B cell (primary cell): ENCODE results near the gene CTCFL. TPM values are rescaled to one million over a fixed set of nuclear protein-coding genes. Genes with fewer than 3 reads are reported as not detected.

Experiments used
- ATAC-seq: fragments of 200-7000 bp; cut with Tn5 transposase; one replicate; pipeline ENCODE4 v1.10.0; 2021; ENCODE audit warnings: low read depth, mild to moderate bottlenecking, moderate number of reproducible peaks, moderate library complexity
- CTCF ChIA-PET: fragments of 350-600 bp; sonication (Branson Sonifier 250); formaldehyde crosslinking; loops from one replicate; lab custom pipeline; 2021; ENCODE audit warnings: antibody characterized with exemption, inconsistent platforms; lab: Charles Lee
- POLR2A ChIA-PET: fragments of 350-600 bp; sonication (Branson Sonifier 250); formaldehyde crosslinking; loops from one replicate; lab custom pipeline; 2021; ENCODE audit warnings: antibody characterized with exemption; lab: Charles Lee
- DNase-seq: peaks from one replicate; pipeline ENCODE4 v3.0.0; 2013
- H2AFZ ChIP-seq: 2 replicates; pipeline ENCODE4 v1.6.1; 2012; ENCODE audit warnings: mild to moderate bottlenecking, low read depth, low read length; ENCODE audit not compliant: insufficient read depth, poor library complexity, severe bottlenecking
- H3K27ac ChIP-seq, 2 donors: 1 replicate in 1 of 2; 2 replicates in 1 of 2; pipeline ENCODE4 v1.5.1; 2012 to 2013; ENCODE audit warnings: low read length in 2 of 2, mild to moderate bottlenecking in 2 of 2, moderate library complexity in 1 of 2
- H3K27me3 ChIP-seq, 4 experiments: fragments of 200-600 bp in 1 of 4; sonication (generic) in 1 of 4; replicated peaks in 1 of 4; 1 replicate in 2 of 4; 2 replicates in 2 of 4; pipeline versions ENCODE4 v1.6.1 to v1.7.0; 2013 to 2016; ENCODE audit warnings: low read length in 3 of 4, mild to moderate bottlenecking in 2 of 4, mixed read lengths in 1 of 4, moderate library complexity in 1 of 4; ENCODE audit not compliant: insufficient read depth in 4 of 4, control insufficient read depth in 3 of 4; ENCODE audit errors: control extremely low read depth in 1 of 4
- H3K36me3 ChIP-seq, 2 experiments: replicated peaks in 1 of 2; 1 replicate in 1 of 2; 2 replicates in 1 of 2; pipeline versions ENCODE4 v1.6.1 to v1.7.1; 2013; ENCODE audit warnings: low read length in 1 of 2; ENCODE audit not compliant: insufficient read depth in 2 of 2, control insufficient read depth in 1 of 2; ENCODE audit errors: control extremely low read depth in 1 of 2, extremely low read depth in 1 of 2
- H3K4me1 ChIP-seq, 2 donors: fragments of 200-600 bp in 1 of 2; sonication (generic) in 1 of 2; 1 replicate in 1 of 2; 2 replicates in 1 of 2; pipeline versions ENCODE4 v1.5.1 to v1.6.1; 2013 to 2017; ENCODE audit warnings: low read length in 2 of 2; ENCODE audit not compliant: control insufficient read depth in 2 of 2, insufficient read depth in 2 of 2
- H3K4me2 ChIP-seq: replicated peaks from 2 replicates; pipeline ENCODE3; 2012; ENCODE audit warnings: mild to moderate bottlenecking, low read depth, low read length; ENCODE audit not compliant: poor library complexity, severe bottlenecking
- H3K4me3 ChIP-seq, 5 experiments: fragments of 200-600 bp in 1 of 5; sonication (generic) in 1 of 5; 1 replicate in 3 of 5; 2 replicates in 2 of 5; pipeline versions ENCODE4 v1.5.1 to v1.7.0; 2011 to 2016; ENCODE audit warnings: low read length in 4 of 5, mild to moderate bottlenecking in 4 of 5, low read depth in 2 of 5, control low read depth in 1 of 5, moderate library complexity in 1 of 5; ENCODE audit not compliant: insufficient read depth in 1 of 5; ENCODE audit errors: control extremely low read depth in 1 of 5, extremely low read depth in 1 of 5
- H3K79me2 ChIP-seq: fragments of 200-600 bp; sonication (generic); one replicate; pipeline ENCODE4 v1.6.0; 2016; ENCODE audit warnings: low read length; ENCODE audit not compliant: control insufficient read depth, insufficient read depth
- H3K9ac ChIP-seq: fragments of 200-600 bp; sonication (generic); 2 replicates; pipeline ENCODE4 v1.6.1; 2017; ENCODE audit warnings: mild to moderate bottlenecking, low read length, moderate library complexity
- H3K9me3 ChIP-seq, 3 donors: one replicate each; pipeline versions ENCODE4 v1.6.1 to v1.7.1; 2013; ENCODE audit warnings: low read length in 2 of 3; ENCODE audit not compliant: control insufficient read depth in 2 of 3, insufficient read depth in 1 of 3; ENCODE audit errors: control extremely low read depth in 1 of 3
- H4K20me1 ChIP-seq: 2 replicates; pipeline ENCODE4 v1.6.0; 2012; ENCODE audit warnings: mild to moderate bottlenecking, low read length; ENCODE audit not compliant: insufficient read depth, control insufficient read depth, poor library complexity, severe bottlenecking
- H3K27ac Mint-ChIP-seq: one replicate; pipeline ENCODE4 v1.8.0; 2021; ENCODE audit warnings: mixed read lengths
- H3K27me3 Mint-ChIP-seq: one replicate; pipeline ENCODE4 v1.8.0; 2021; ENCODE audit warnings: mixed read lengths
- H3K4me1 Mint-ChIP-seq: one replicate; pipeline ENCODE4 v1.8.0; 2021; ENCODE audit warnings: mixed read lengths
- H3K4me3 Mint-ChIP-seq: one replicate; pipeline ENCODE4 v1.8.0; 2021; ENCODE audit warnings: mixed read lengths
- H3K9me3 Mint-ChIP-seq: one replicate; pipeline ENCODE4 v1.8.0; 2022; ENCODE audit warnings: mixed read lengths; ENCODE audit not compliant: insufficient read depth
- EZH2 ChIP-seq: IDR thresholded peaks from 2 replicates; pipeline ENCODE4 v1.6.1; 2012; ENCODE audit warnings: borderline replicate concordance, low read depth, mild to moderate bottlenecking, moderate library complexity, low read length; ENCODE audit not compliant: insufficient read depth, poor library complexity, severe bottlenecking
- WGBS: methylation state at CpG from one replicate; pipeline ENCODE4 v1.1.5; 2013; ENCODE audit warnings: missing lambda C conversion rate; ENCODE audit not compliant: insufficient coverage; 5-methylcytosine and 5-hydroxymethylcytosine counted together
- intact Hi-C: fragments of 100-400 bp; cut with micrococcal nuclease; formaldehyde crosslinking; loops from one replicate; pipeline ENCODE4 v1.10.0; 2022
- polyA plus RNA-seq: library from polyadenylated mRNA; depleted of rRNA; stranded (reverse); fragments of >200 nt; gene quantifications from 2 replicates; pipeline ENCODE4 v1.2.3, GENCODE V29; 2012
- total RNA-seq, 2 donors: library from RNA; stranded (reverse); fragments of 120-200 nt in 1 of 2; gene quantifications; 1 replicate in 1 of 2; 2 replicates in 1 of 2; pipeline versions ENCODE4 v1.2.3 to v1.2.4, GENCODE V29; 2013 to 2022
- TF ChIP-seq, protein P1 (sequence below): fragments of 200-600 bp; IDR thresholded peaks from one replicate; pipeline ENCODE4 v1.8.0; 2022; ENCODE audit warnings: antibody characterized with exemption, mild to moderate bottlenecking

Gene CTCFL
- total and polyA plus RNA-seq, 2 donors (not counting 1 experiment from before 2014, with no cell fraction given): not detected

DNA sequence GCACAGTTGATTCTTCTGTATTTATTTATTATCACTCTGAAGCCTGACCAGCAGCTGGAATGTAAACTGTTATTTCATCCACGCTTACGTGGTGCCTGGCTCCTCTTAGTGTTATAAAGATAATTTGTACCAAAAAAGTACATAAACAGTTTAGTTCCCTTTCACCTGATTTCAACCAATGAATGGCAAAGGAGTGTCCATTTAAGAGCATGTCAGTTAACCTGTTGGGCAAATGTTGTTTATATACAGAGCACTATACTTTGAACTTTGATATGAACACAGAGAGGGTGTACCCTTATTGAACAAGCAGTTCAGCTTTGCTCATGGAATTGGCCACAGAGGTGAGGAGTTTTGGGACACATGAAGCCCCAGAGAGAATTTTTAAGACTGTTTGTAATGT lies 7.2 kb upstream of the CTCFL start:
- H3K27me3 Mint-ChIP-seq: peaks cover 29% of the 10 kb centered on the region
- Histone ChIP-seq H3K27me3 (peaks cover 0 to 4% (median 2%) of the 10 kb centered on the region in 4 experiments), H3K79me2 (no peaks in the 10 kb centered on the region), H3K4me2 (no peak overlapping the region), H3K9ac (no peak overlapping the region), H3K4me1 (no peaks in the 10 kb centered on the region), H3K27ac (no peak overlapping the region), H3K9me3 (no peaks in the 10 kb centered on the region), H2AFZ (no peak overlapping the region), H3K4me3 (no peak overlapping the region), H3K36me3 (no peaks in the 10 kb centered on the region), H4K20me1 (no peaks in the 10 kb centered on the region)
- no CpG with 5 or more reads among the region's 2 CpGs for WGBS
- ChIA-PET CTCF (no interaction called here), POLR2A (no interaction called here)
- intact Hi-C loops: no loop called here
- TF ChIP-seq, protein P1, sequence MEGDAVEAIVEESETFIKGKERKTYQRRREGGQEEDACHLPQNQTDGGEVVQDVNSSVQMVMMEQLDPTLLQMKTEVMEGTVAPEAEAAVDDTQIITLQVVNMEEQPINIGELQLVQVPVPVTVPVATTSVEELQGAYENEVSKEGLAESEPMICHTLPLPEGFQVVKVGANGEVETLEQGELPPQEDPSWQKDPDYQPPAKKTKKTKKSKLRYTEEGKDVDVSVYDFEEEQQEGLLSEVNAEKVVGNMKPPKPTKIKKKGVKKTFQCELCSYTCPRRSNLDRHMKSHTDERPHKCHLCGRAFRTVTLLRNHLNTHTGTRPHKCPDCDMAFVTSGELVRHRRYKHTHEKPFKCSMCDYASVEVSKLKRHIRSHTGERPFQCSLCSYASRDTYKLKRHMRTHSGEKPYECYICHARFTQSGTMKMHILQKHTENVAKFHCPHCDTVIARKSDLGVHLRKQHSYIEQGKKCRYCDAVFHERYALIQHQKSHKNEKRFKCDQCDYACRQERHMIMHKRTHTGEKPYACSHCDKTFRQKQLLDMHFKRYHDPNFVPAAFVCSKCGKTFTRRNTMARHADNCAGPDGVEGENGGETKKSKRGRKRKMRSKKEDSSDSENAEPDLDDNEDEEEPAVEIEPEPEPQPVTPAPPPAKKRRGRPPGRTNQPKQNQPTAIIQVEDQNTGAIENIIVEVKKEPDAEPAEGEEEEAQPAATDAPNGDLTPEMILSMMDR: no peak
- TF ChIP-seq EZH2: no peak
- no peak for ATAC-seq
- no peak for DNase-seq
- H3K4me3 Mint-ChIP-seq: no peak overlapping the region
- H3K4me1 Mint-ChIP-seq: no peaks in the 10 kb centered on the region
- H3K9me3 Mint-ChIP-seq: no peaks in the 10 kb centered on the region
- H3K27ac Mint-ChIP-seq: no peak overlapping the region

DNA sequence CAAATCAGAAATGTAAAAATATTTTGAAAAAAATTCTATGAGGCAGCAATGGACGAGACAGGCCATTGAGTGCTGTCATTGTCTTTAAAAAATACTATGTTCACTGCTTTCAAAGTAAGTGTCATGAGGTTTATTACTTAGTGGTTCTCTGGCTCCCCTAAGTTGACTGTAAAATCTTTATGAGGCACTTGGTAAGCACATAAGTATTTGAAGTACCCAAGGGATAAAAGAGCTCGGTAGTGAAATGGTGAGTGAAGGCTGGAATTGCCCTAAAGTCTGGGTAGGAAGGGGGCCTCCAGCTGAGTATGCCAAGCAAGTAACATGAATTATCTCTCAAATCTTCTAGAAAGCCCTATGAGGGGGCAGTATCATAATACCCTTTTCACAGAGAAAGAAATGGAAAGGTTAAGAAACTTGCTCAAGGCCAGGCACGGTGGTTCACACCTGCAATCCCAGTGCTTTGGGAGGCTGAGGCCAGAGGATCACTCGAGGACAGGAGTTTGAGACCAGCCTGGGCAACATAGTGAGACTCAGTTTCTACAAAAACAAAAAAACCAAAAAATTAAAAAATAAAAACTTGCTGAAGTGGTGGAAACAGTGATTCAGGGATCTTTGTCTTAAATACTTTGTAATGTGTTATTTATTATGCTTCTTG lies 5.5 kb upstream of the CTCFL start:
- Mint-ChIP-seq H3K9me3 (no peaks in the 10 kb centered on the region), H3K4me3 (no peak overlapping the region), H3K4me1 (no peaks in the 10 kb centered on the region), H3K27ac (no peak overlapping the region), H3K27me3 (peaks cover 23% of the 10 kb centered on the region)
- ChIA-PET POLR2A (no interaction called here), CTCF (no interaction called here)
- no peaks in the 10 kb centered on the region for H3K79me2 ChIP-seq
- no peak overlapping the region for H2AFZ ChIP-seq
- intact Hi-C loops: no loop called here
- ATAC-seq (no peak), DNase-seq (no peak)
- no peak overlapping the region for H3K4me3 ChIP-seq
- no peaks in the 10 kb centered on the region for H3K36me3 ChIP-seq
- H3K4me2 ChIP-seq: no peak overlapping the region
- peaks cover 0 to 4% (median 0%) of the 10 kb centered on the region in 4 experiments for H3K27me3 ChIP-seq
- 100% methylated on average over 1 of the region's 4 CpGs for WGBS
- no peaks in the 10 kb centered on the region for H4K20me1 ChIP-seq
- no peak for TF ChIP-seq EZH2
- TF ChIP-seq, protein P1: no peak
- no peak overlapping the region for H3K9ac ChIP-seq
- H3K9me3 ChIP-seq: no peaks in the 10 kb centered on the region
- H3K4me1 ChIP-seq: no peaks in the 10 kb centered on the region
- no peak overlapping the region for H3K27ac ChIP-seq
